ENCODE results near the gene CDH15. TPM values are rescaled to one million over a fixed set of nuclear protein-coding genes. Genes with fewer than 3 reads are reported as not detected.
"Not testable (repeated sequence)": the region's sequence is repeated elsewhere in the genome, so short reads cannot be mapped to it uniquely, and the experiment has no call there.

The CDH15 gene
- total and polyA plus RNA-seq, 8 donors, result 0.09 to 2.5 (median 1.4) TPM; not detected in 2

DNA sequence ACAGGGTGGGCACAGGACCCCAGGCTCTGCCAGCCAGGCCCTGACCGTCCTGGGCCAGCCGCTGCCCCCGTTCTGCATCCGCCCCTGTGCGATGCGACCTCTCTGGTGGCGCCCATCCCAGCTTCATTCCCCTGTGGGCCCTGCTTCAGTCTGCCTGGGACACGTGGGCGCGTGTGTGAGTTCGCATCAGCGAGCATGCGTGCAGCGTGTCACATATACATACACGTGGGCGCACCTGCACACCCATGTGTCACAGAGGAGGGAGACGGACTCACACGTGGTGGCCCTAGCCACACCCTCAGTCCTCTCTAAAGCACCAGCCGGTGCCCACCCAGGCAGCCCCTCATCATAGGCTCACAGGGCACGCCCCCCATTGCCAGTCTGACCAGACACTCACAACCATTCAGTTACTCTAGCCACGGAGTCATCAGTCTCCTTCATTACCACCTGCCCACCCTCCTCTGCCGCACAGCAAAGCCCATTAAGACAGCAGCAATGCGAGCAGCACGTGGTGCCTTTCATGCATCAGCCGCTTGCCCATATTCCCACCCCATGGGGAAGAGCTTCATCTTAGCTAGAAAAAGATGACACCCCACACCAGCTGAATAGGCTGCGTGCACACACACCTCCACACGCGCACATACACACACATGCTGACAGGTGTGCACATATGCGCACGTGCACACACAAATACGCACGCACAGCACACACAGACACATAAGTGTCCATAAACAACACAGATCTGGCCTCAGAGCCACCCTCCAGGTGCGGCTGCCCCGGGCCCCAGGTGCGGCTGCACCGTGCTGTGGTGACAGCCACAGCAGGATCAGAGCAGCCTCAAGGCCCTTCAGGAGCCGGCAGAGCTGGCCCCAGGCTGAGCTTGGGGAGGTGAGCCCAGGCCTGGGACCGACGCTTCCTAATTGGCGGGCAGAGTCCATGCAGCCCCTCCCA, 9.5 kb upstream of the CDH15 start:
- peaks cover 0 to 5% (median 0%) of the 10 kb centered on the region in 4 donors for H3K27me3 ChIP-seq
- H3K4me3 ChIP-seq, result no peak overlapping the region
- no peaks in the 10 kb centered on the region for H3K9me3 ChIP-seq
- TF ChIP-seq, protein P1, sequence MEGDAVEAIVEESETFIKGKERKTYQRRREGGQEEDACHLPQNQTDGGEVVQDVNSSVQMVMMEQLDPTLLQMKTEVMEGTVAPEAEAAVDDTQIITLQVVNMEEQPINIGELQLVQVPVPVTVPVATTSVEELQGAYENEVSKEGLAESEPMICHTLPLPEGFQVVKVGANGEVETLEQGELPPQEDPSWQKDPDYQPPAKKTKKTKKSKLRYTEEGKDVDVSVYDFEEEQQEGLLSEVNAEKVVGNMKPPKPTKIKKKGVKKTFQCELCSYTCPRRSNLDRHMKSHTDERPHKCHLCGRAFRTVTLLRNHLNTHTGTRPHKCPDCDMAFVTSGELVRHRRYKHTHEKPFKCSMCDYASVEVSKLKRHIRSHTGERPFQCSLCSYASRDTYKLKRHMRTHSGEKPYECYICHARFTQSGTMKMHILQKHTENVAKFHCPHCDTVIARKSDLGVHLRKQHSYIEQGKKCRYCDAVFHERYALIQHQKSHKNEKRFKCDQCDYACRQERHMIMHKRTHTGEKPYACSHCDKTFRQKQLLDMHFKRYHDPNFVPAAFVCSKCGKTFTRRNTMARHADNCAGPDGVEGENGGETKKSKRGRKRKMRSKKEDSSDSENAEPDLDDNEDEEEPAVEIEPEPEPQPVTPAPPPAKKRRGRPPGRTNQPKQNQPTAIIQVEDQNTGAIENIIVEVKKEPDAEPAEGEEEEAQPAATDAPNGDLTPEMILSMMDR (IDR thresholded peaks at IDR 0.05), result no peak
- FAIRE-seq, result no peak
- peak in 1 of 6 donors; percentile 58 for DNase-seq
- intact Hi-C loops (cut with DNase I), result loop anchor here in 2 of 3 donors (5.0 to 10.0 kb wide), 2 partner anchors 420 to 427 kb away; no protein-coding TSS in a partner anchor
- no peak for ATAC-seq
- no peaks in the 10 kb centered on the region for H3K36me3 ChIP-seq
- H3K4me1 ChIP-seq, result no peaks in the 10 kb centered on the region
- 72 to 80% methylated on average over 40 of the region's 40 CpGs for WGBS, 2 donors
- no peak overlapping the region for H3K27ac ChIP-seq

DNA sequence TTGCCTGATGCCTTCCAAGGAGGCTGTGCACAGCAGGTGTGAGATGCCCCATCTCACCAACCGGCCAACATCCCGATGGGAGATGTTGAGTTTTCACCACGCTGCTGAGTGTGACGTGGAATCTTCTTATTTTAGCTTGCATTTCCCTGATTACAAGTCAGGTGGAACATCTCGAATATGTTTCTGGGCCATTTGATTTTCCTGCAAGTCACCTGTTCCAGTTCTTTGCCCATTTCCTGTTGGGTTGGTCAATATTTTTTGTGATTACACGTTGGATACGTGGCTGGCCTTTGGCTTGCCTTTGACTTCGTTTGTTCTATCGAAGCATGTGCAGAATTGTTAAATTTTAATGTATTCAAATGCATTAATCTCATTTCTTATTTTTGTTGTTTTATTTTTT, 8.3 kb upstream of the CDH15 start:
- intact Hi-C loops (cut with DNase I), result loop anchor here in 2 of 3 donors (5.0 to 10.0 kb wide), 2 partner anchors 421 to 428 kb away; no protein-coding TSS in a partner anchor
- H3K4me1 ChIP-seq, result no peaks in the 10 kb centered on the region
- H3K27me3 ChIP-seq, result peaks cover 0 to 5% (median under 1%) of the 10 kb centered on the region in 4 donors
- FAIRE-seq (no peak), DNase-seq (no peak), ATAC-seq (no peak)
- TF ChIP-seq, protein P1 (IDR thresholded peaks at IDR 0.05), result no peak
- WGBS, 2 donors, result 65 to 75% methylated on average over 9 of the region's 9 CpGs
- no peaks in the 10 kb centered on the region for H3K36me3 ChIP-seq
- no peak overlapping the region for H3K27ac ChIP-seq
- H3K4me3 ChIP-seq, result no peak overlapping the region
- no peaks in the 10 kb centered on the region for H3K9me3 ChIP-seq

DNA sequence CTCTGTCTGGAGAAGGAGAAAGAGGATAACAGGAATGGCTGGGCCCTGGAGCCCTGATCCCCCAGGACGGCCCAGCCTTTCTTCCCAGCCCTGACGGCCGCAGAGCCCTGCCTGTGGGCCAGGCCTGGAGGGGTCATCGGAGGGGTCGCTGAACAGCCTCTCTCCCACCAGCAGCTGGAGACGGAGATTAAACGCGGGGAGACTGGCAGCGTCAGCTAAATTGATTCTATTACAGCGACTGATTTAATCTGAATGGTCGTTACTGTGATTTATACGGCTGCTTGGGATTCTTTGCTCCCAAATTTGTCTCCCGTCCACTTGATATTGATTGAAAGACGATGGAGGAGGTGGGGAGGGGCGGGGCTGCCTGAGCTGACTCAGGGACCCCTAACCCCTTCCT, 7.1 kb upstream of the CDH15 start:
- WGBS, 2 donors, result 32 to 43% methylated on average over 15 of the region's 15 CpGs
- no peak overlapping the region for H3K4me3 ChIP-seq
- H3K4me1 ChIP-seq, result no peaks in the 10 kb centered on the region
- no peak for ATAC-seq
- no peaks in the 10 kb centered on the region for H3K9me3 ChIP-seq
- no peak for FAIRE-seq
- H3K36me3 ChIP-seq, result no peaks in the 10 kb centered on the region
- TF ChIP-seq, protein P1 (IDR thresholded peaks at IDR 0.05), result no peak
- intact Hi-C loops (cut with DNase I), result loop anchor here in 2 of 3 donors (5.0 to 10.0 kb wide), 2 partner anchors 422 to 430 kb away; no protein-coding TSS in a partner anchor
- DNase-seq, result peak in 1 of 6 donors; percentile 25
- H3K27me3 ChIP-seq, result peaks cover 0 to 5% (median 3%) of the 10 kb centered on the region in 4 donors
- no peak overlapping the region for H3K27ac ChIP-seq

DNA sequence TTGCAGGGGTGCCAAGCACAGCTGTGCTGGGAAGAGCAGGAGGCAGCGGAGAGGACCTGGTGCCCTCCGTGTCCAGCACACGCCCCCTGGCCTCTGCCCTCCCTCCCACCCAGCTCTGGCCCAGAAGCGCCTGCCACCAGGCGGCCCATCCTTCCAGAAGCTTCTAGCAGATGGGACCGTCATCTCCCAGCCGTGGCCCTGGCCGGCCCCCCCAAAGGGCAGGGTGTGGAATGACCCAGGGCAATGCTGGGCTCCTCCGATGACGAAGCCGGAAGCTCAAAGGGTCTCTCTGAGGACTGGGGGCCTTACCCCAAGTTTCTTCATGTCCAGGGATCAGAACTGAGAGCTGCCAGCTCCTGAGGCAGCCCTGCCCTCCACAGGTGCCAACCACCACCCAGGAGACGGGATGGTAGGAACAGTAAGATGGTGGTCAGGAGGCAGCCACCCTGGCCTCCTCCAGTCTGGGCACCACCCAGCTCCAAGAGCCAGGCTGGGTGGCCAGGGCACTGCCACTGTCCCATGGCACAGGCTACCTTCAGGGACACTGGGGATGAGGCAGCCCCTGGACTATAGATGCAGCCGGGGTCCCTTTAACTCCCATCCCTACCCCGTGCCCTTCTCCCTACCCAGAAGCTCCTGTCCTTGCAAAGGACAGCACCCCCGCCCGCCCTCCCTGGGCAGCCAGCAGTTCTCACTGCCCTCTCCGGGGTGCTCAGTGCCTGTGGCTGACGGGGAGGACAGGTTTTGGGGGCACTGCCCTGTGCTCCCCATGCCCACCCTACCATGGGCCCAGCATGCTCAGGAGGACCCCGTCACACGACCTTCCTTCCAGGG, 6.5 kb upstream of the CDH15 start:
- intact Hi-C loops (cut with DNase I), result loop anchor here in 2 of 3 donors (5.0 to 10.0 kb wide), 2 partner anchors 423 to 430 kb away; no protein-coding TSS in a partner anchor
- H3K27me3 ChIP-seq, result peaks cover 0 to 5% (median 3%) of the 10 kb centered on the region in 4 donors

DNA sequence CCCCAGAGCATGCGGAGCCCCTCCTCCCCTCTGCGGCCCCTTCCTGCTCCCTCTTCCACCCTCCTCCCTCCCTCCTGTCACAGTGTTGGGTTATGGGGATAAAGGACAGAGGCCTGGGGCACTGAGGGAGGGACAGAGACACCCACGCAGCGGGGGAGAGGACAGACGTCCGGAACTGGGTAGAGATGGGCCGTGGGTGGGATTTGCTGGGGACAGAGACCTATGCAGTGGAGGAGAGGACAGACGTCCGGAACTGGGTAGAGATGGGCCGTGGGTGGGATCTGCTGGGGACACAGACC, 5.9 kb upstream of the CDH15 start:
- H3K27me3 ChIP-seq, result not testable (repeated sequence)

More for the DNA sequence above, 6.5 kb upstream of the CDH15 start:
- no peaks in the 10 kb centered on the region for H3K9me3 ChIP-seq
- no peak for ATAC-seq
- 50 to 59% methylated on average over 18 to 20 of the region's 20 CpGs for WGBS, 2 donors
- DNase-seq, result peak in 1 of 6 donors; percentile 57
- TF ChIP-seq, protein P1 (IDR thresholded peaks at IDR 0.05), result no peak
- H3K4me3 ChIP-seq, result no peak overlapping the region
- H3K27ac ChIP-seq, result no peak overlapping the region
- no peaks in the 10 kb centered on the region for H3K4me1 ChIP-seq
- H3K36me3 ChIP-seq, result no peaks in the 10 kb centered on the region
- no peak for FAIRE-seq

More for the DNA sequence above, 5.9 kb upstream of the CDH15 start:
- ATAC-seq, DNase-seq, H3K4me3 ChIP-seq, H3K27ac ChIP-seq, H3K9me3 ChIP-seq, H3K4me1 ChIP-seq, FAIRE-seq, H3K36me3 ChIP-seq: not testable (repeated sequence)
- intact Hi-C loops (cut with DNase I), result loop anchor here in 1 of 3 donors (10.0 kb wide), 1 partner anchor 431 kb away; no protein-coding TSS in a partner anchor
- 42 to 45% methylated on average over 10 of the region's 10 CpGs for WGBS, 2 donors
